Measurements from ENCODE around the gene PTH2R. TPM values are rescaled to one million over a fixed set of nuclear protein-coding genes. Genes with fewer than 3 reads are reported as not detected.
"Not testable (repeated sequence)": the region's sequence is repeated elsewhere in the genome, so short reads cannot be mapped to it uniquely, and the experiment has no call there.

The PTH2R gene
- total RNA-seq, 2 donors from 2014 or later = not detected

GRCh38 chr2:208511016-208511415, 104.4 kb downstream of the PTH2R start:
- Histone ChIP-seq H3K36me3 (no peaks in the 10 kb centered on the region), H3K4me3 (no peak overlapping the region), H3K9me3 (no peaks in the 10 kb centered on the region), H3K27ac (no peak overlapping the region), H3K27me3 (replicated peaks; ENCODE audit: insufficient read depth) (no peaks in the 10 kb centered on the region), H3K4me1 (ENCODE audit: control insufficient read depth in 1 of 2, low read depth in 2 of 2) (no peaks in the 10 kb centered on the region)
- ATAC-seq (ENCODE audit: insufficient number of reproducible peaks, low FRiP score, low read depth) (no peak), DNase-seq (ENCODE audit: low spot score) (no peak)
- no peak for TF ChIP-seq CTCF (IDR thresholded peaks at IDR 0.05)

- Histone ChIP-seq H3K9me3 (no peaks in the 10 kb centered on the region), H3K4me3 (no peak overlapping the region), H3K27me3 (replicated peaks; ENCODE audit: insufficient read depth) (no peaks in the 10 kb centered on the region), H3K4me1 (ENCODE audit: control insufficient read depth in 1 of 2, low read depth in 2 of 2) (no peaks in the 10 kb centered on the region), H3K27ac (no peak overlapping the region), H3K36me3 (no peaks in the 10 kb centered on the region)
- TF ChIP-seq CTCF (IDR thresholded peaks at IDR 0.05) = no peak
- DNase-seq (ENCODE audit: low spot score) = no peak
- no peak for ATAC-seq (ENCODE audit: insufficient number of reproducible peaks, low FRiP score, low read depth)
These were observed 105.0 kb downstream of the PTH2R start for GRCh38 chr2:208511573-208511972.

- DNase-seq (ENCODE audit: low spot score) (no peak), ATAC-seq (ENCODE audit: insufficient number of reproducible peaks, low FRiP score, low read depth) (no peak)
- H3K27ac ChIP-seq = no peak overlapping the region
- no peak overlapping the region for H3K4me3 ChIP-seq
- TF ChIP-seq CTCF (IDR thresholded peaks at IDR 0.05) = no peak
- H3K9me3 ChIP-seq = no peaks in the 10 kb centered on the region
- H3K27me3 ChIP-seq (replicated peaks; ENCODE audit: insufficient read depth) = no peaks in the 10 kb centered on the region
- H3K4me1 ChIP-seq (ENCODE audit: control insufficient read depth in 1 of 2, low read depth in 2 of 2) = no peaks in the 10 kb centered on the region
- H3K36me3 ChIP-seq = no peaks in the 10 kb centered on the region
These were observed 108.5 kb downstream of the PTH2R start for GRCh38 chr2:208515099-208515498.

- not testable (repeated sequence) for H3K4me1 ChIP-seq (ENCODE audit: control insufficient read depth in 1 of 2, low read depth in 2 of 2); ATAC-seq (ENCODE audit: insufficient number of reproducible peaks, low FRiP score, low read depth); DNase-seq (ENCODE audit: low spot score)
These were observed 116.5 kb downstream of the PTH2R start for GRCh38 chr2:208523069-208523468.

GRCh38 chr2:208525165-208525564, 118.6 kb downstream of the PTH2R start:
- H3K27me3 ChIP-seq (replicated peaks; ENCODE audit: insufficient read depth); H3K36me3 ChIP-seq; H3K27ac ChIP-seq; ATAC-seq (ENCODE audit: insufficient number of reproducible peaks, low FRiP score, low read depth); H3K4me3 ChIP-seq; DNase-seq (ENCODE audit: low spot score); H3K4me1 ChIP-seq (ENCODE audit: control insufficient read depth in 1 of 2, low read depth in 2 of 2); H3K9me3 ChIP-seq: not testable (repeated sequence)

More at GRCh38 chr2:208523069-208523468, 116.5 kb downstream of the PTH2R start:
- H3K9me3 ChIP-seq; H3K27me3 ChIP-seq (replicated peaks; ENCODE audit: insufficient read depth); H3K27ac ChIP-seq; H3K36me3 ChIP-seq; H3K4me3 ChIP-seq: not testable (repeated sequence)

- no peaks in the 10 kb centered on the region for H3K27me3 ChIP-seq (replicated peaks; ENCODE audit: insufficient read depth)
- TF ChIP-seq CTCF (IDR thresholded peaks at IDR 0.05) = no peak
- H3K9me3 ChIP-seq = no peaks in the 10 kb centered on the region
- ATAC-seq (ENCODE audit: insufficient number of reproducible peaks, low FRiP score, low read depth) (no peak), DNase-seq (ENCODE audit: low spot score) (no peak)
- H3K27ac ChIP-seq = no peak overlapping the region
- H3K4me1 ChIP-seq (ENCODE audit: control insufficient read depth in 1 of 2, low read depth in 2 of 2) = no peaks in the 10 kb centered on the region
- no peak overlapping the region for H3K4me3 ChIP-seq
- H3K36me3 ChIP-seq = no peaks in the 10 kb centered on the region
These were observed 123.2 kb downstream of the PTH2R start for GRCh38 chr2:208529796-208530195.

Measured in thoracic aorta (tissue), 2 donors.